PFSK-1 (cell line): ENCODE measurements around the gene OGFOD3.

ENCODE experiments used
- POLR2AphosphoS5 ChIP-seq: IDR thresholded peaks from 2 replicates; pipeline ENCODE4 v1.6.1; 2012; ENCODE audit warnings: low read depth, mild to moderate bottlenecking, control low read depth, low read length, moderate library complexity
- REST ChIP-seq, 2 experiments: IDR thresholded peaks; 2 replicates each; pipeline versions ENCODE4 v1.6.1 to v1.8.0; 2011 to 2012; ENCODE audit warnings: low read depth in 2 of 2, low read length in 2 of 2, control low read depth in 1 of 2, inconsistent platforms in 1 of 2, mild to moderate bottlenecking in 1 of 2, moderate library complexity in 1 of 2; ENCODE audit not compliant: insufficient read depth in 1 of 2
- SIN3A ChIP-seq: IDR thresholded peaks from 2 replicates; pipeline ENCODE4 v1.6.1; 2012; ENCODE audit warnings: mild to moderate bottlenecking, low read length, moderate library complexity, borderline replicate concordance; ENCODE audit not compliant: insufficient read depth

GRCh38 chr17:82358465-82359350 lies 59.7 kb downstream of the OGFOD3 start, which contains the start of gene TEX19:
- TF ChIP-seq POLR2AphosphoS5: no peak
- no peak for TF ChIP-seq SIN3A
- TF ChIP-seq REST (IDR thresholded peaks at IDR 0.05; ENCODE audit: insufficient read depth in 1 of 2, low read depth in 2 of 2, low read length in 2 of 2): no peak
